ENCODE measurements around the gene TP53TG5.
"Not testable (repeated sequence)": the region's sequence is repeated elsewhere in the genome, so short reads cannot be mapped to it uniquely, and the experiment has no call there.

The TP53TG5 gene

DNA sequence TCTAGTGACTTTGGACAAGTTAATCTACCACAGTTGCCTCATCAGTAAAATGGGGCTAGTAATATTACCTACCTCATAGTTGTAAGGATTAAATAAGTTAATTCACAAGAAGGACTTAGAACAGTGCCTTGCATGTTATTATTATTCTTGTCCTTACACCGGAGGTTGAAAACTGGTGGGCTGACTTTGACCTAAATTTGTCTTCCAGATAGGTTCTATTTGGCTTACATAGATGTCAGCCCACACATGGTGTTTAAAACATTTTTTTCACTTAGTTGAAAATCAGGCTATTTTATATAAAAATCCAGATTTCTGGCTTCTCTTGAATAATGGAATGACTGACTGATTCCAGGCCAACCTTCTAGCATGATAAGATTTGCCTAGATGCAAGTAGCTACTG, 11.9 kb downstream of the TP53TG5 start:
- no peak for DNase-seq

DNA sequence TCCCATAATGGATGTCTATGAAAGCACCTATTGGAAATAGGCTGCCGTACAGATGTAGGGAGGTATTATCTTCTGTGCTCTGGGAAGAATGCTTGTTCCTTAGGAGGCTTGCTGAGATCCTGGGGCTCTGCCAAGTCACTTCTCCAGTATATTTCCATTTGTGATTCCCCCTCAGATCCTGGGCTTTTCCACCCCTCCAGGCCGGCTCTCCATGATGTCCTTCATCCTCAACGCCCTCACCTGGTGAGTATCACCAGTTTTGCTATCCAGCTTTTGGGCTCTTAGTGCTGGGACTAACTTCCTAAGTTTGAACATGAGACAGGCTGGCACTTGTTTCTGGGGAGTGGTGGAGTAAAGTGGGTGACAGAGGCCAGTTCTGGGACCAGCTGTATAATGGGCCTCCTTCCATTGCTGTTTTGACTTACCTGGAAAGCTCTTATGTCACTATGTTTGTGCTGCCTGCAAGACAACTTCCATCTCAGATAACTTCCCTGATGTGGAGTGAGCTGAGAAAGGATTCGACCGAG, 12.6 kb downstream of the TP53TG5 start:
- DNase-seq, result no peak

DNA sequence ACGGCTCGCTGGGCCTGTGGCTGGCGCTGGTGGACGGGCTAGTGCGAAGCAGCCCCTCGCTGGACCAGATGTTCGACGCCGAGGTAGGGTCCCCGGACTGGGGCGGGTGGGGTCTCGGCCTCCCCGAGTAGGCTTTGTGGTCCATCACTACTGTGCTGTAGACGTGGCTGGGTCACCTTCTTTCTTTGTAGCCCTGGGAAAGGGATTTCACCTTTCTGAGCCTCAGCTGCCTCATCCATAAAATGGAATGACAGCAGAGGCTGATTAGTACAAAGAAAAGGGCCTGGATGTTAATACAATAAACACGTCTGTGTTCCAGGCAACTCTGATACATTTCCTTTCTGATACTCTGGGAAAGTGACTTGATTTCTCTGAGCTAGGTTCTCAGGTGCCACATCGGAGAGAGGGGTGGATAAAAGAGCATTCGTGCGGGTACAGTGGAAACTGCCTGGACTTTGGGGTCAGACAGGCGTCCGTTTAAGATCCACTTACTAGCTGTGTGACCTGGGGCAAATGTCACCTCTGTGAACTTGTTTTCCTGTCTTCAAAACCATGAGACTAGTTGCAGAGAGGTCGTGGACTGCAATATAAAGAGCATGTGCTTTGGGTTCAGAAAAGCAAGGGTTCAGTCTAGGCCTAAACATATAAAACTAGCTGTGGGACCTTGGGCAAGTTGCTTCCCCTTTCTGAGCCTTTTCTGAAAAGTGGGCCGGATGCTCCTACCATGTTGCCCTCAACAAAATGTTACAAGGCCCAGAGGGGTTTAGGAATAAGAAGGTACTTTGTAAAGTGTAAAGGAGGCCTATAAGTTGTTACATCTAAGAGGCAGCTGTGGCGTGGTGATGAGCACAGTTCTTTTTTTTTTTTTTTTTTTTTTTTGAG, 14.3 kb downstream of the TP53TG5 start:
- no peak for DNase-seq

DNA sequence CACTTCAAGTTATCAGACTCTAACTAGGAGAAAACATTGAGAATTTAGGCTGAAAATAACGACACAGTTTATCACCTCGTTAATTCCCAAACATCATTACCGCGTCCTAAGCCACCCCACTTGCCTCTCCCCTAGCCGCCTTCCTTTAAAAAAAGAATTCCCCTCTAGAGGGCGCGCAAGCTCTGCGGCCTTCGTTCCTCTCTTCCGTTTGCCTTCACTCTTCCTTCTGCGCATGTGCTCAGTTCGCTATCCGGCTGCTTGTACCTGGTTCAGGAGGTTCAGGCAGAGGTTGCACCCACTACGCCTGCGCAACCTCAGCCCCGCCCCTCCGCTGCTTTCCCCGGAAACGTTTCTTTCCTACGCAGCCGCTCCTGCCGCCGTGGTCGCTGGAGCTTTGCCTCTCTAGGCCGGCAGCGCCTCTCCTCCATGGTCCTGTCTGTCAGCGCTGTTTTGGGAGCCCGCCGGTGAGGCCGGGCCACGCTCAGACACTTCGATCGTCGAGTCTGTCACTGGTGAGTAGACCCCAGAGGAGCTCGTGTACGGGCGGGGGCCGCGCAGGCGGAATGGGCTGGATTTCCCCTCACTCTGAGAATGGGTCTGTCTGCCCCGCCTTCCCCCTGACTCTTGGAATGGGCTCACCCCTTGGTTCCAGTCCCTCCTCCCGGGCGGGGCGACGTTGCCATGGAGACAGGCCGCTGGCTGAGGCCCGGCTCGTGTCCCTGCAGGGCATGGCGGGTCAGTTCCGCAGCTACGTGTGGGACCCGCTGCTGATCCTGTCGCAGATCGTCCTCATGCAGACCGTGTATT, 15.1 kb downstream of the TP53TG5 start, which contains the start of gene SYS1:
SYS1 (plus strand) TSS at position 353 of the 807 bp plus-strand sequence; CDS start at position 729, 376 bp downstream.
- DNase-seq, result peak; percentile 99

DNA sequence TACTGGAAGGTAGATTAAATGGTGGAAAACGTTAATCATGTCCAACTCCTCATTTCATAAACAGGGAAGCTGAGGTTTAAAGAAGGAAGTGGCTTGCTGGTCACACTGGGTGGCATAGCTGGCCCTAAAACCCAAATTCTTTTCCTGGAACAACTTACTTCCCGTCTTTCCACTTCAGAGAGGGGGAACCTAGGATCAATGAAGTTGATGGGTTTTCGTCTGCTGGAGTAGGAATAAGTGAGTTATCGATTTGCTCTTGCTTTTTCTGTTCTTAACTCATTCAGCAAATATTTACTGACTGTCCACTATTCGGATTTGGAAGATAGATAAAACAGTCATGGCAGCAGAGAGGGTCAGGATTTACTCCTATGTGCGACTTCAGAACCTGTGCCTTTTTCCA, 16.3 kb downstream of the TP53TG5 start:
- DNase-seq, result no peak

DNA sequence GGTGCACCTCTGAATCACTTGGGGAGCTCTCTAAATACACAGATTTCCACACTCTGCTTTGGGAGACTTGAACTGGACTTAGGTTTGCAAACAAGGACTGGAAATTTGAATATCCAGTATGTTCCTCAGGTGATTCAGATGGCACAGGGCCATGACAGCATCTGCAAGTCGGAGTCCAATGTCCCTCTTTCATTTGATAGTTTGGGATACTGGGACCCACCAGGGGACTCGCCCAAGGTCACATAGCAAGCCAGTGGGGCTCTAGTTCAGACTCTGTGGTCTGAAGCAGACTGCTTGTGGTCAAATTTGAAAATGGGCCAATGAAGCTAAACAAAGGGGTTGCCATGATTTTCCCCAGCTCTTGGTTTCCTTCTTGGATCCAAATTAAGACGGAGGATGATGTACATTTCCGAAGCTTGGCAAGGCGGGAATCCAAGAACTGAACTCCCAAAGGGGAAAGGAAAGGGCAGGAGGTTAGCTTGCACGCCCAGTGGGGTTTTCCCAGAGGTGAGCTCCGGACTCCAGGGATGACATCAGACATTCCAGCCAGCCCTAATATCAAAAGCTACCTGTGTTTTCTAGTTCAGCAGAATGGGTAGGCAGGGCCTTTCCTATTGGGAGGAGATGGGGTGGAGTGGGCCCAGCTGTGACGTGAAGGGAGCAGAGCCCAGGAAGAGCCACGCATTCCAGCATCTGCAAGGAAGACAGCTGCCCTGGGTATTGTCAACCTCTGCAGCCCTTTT, 18.5 kb downstream of the TP53TG5 start:
- no peak for DNase-seq

DNA sequence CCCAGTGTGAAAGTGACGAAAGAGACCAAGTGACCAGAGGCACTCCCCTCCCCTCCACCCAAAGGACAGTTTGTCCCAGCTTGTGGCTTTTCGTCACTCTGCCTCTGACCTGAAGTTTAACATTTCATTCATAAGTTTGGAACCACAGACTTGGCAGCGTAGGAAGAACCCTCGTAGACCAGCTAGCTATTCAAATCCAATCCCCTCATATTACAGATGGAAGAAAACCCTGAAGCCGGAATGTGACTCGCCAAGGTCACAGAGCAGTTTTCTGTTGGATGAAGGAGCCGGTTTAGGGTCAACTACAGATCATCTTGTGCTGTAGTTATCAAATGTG, 19.1 kb downstream of the TP53TG5 start:
- DNase-seq, result peak; percentile 45

DNA sequence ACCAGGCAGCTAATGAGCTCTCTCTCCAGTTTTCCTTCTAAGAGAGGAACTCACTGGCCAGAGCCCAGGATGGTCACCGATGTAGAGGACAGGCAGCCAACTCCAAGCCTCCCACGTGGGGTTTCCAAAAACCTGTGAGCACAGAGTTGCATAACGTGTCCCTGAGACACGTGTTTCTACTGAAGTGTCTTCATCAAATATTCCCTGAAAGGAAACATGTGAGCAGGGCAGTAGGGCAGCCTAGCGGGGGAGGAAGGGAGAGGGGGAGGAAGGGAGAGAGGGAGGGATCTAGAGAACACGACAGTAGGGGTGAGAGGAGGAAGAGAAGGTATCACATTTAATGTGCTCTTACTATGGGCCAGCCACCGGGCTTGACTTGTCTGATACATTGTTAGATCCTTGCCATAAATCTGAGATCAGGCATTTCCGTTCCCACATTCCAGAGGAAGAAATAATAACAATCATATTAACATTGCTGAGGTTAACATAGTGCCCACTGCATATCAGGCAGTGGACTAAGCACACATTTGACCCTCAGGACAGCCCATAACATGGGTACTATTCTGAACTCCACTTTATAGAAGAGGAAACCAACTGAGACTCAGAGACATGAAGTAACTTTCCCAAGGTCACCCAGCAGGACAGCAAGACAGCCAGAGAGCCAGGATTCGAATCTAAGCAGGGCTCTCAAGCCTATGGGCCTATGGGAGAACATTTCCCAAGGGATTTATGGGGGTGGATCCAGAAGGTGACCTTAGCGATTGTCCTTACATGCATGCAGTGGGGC, 19.6 kb downstream of the TP53TG5 start:
- DNase-seq, result peak; percentile 64

DNA sequence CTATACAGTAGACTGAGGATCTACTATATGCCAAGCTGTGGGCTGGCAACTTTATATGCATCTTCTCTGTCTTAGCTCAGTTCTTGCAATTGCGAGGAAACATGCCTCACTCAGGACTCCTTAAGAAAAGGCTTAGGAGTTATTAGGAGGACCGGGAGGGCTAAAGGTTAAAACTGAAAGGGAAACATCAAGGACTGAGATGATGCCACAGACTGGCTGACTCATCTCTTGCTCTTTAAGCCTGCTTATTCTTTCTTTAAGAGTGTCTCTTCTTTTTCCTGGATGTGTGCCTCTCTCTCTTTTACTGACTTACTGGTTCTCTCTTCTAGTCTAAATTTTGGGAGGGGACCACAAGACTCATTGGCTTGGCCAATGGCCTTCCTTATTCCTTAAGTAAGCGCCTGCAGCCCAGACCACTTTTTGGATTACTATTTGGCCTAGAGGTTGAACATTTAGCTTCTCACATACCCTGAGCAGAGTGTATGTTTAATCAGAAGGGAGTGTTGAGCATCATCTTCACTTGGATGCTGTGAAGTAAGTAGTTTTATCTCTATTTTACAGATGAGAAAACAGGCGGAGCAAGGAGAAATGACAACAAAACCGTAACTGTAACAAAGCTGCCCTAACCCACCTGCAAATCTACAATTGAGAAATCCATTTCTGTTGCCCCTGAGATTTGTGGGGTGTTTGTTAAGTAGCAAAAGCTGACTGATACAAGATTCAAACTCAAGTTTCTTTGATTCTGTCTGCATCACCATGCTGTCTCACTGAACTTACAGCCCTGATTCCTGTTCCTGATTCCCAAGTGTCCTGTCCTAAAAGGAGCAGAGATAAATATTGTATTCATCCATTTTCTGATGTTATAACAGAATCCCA, 22.7 kb downstream of the TP53TG5 start:
- DNase-seq, result no peak

DNA sequence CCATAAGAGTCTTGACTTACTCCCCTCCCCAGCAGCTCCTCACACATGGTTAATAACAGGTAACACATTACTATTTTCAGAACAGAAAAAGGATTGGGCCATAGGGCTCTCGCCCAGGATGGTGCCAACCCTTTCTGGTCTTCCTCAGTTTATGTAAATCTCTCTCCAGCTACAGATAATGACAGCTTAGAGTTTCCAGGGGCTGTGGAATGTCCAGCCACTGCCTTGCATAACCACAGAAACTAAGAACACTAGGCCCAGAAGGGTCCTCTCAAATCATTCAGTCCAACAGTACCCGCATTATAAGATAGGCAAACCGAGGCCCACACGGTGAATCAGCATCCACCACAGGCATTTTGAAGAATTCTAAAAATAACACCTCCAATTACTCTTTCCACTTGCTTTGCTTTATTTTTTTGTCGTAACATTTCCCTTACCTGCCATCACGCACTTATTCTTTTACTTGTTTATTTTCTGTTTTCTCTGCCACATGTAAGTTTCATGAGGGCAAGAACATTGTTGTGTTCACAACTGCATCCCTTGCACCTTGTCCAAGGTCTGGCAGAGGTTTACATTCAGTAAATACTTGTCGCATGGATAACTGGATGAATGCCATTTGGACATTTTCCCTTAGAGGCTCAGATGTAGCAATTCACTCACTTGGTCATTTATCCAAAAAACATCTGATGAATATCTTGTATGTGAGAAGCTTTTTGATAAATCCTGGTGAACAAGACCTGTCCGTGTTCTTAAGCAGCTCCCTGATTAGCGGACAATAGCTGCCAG, 23.5 kb downstream of the TP53TG5 start:
- DNase-seq, result no peak

DNA sequence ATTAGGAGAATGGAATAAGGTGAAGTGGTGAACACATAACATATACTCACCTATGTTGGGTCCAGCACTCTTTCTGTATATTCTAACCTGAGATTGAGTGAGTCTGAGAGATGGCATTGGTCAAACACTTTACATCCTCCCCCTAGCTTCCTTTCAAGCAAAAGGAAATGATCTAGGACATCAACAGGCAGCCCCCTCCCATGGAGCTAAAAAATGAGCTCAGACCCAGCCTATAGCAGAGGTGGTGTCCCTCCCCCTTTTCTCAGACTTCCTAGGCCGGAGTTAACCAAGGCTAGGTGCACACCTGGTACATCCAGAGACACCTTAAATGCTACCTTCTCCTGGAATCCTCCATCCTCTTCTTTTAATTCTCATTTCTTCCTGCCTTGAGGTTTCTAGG, 24.4 kb downstream of the TP53TG5 start:
- DNase-seq, result no peak

DNA sequence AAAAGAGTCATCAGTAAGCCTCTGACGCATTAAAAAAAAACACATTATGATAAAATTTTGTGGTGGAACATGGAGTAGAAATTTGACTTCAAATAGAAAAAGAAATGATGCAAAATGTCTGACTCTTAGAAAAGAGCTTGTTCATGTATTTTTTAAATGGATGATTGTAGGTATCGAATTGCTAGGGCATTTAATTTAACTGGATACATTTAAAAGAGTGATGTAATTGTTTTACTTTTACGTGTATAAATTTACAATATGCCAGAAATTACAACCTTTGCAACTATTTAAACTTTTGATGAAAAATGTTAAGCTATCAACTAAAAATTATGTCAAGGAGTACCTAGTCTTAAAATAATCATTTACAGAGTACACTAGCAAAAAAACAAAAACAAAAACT, 25.4 kb downstream of the TP53TG5 start:
- DNase-seq, result no peak

DNA sequence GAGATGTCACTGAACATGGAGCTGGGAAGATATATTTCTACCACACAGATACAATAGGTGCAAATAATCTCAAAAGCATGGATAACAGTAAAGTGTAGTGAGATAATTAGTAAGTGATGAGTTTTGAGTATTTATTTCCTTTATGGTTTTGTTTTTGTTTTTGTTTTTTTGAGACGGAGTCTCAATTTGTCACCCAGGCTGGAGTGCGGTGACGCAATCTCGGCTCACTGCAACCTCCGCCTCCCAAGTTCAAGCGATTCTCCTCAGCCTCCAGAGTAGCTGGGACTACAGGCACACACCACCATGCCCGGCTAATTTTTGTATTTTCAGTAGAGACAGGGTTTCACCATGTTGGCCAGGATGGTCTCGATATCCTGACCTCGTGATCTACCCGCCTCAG, 27.3 kb downstream of the TP53TG5 start:
- not testable (repeated sequence) for DNase-seq

DNA sequence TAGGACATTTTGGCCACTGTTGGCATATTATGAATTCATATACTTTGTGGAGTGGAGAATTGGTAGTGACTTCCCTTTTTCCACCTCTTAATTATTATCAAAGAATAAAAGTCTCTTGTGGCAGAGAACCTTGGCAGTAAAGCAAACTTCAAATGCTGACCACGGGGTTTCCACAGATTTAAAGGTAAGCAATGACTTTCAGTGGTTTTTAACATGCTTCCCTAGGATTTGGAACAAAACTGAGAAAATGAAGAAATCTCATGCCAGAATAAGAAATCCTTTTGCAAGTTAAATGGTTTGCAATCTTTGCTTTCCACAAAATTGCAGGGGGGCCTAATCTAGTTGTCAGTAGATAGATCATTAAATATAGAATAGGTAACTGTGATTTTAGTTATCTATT, 27.9 kb downstream of the TP53TG5 start:
- no peak for DNase-seq

DNA sequence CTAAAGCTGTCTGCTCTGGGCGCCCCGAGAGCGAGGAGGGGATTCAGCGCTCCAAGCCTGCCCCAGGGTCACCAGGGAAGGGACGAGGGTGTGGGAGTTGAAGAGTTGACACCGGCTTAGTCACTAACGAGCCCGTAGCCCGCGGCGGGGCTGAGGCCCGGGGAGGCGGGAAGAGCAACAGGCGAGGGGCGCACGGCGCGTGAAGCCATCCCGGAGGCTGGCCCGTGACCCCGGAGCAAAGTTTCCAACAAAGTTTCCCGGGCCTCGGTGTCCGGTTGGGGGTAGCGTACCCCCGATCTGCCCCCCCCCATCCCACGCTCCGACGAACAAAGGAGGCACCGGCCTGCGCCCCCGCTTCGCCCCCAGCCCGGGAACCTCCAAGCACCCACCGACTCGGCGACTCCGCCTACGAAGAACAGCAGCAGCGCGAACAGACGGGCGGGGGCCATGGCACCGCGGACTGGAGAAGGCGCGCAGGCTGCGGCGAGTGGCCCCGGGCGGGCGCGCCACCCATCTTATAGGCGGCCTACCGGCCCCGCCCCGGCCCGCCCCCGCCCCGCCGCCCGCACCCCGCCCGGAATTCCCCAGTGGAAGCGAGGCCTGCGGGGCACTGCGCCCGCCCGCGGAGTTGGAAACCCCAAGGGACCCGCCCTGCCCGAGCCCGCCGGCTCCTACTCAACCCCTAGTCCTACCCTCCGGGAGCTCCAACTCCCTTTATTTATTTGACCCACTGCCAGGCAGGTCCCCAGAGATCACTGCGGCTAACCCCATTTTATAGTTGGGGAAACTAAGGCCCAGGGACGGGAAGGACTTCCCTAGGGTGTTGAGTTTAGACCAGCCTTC, 30.0 kb downstream of the TP53TG5 start, which contains the start of gene SDC4:
SDC4 (minus strand) TSS at position 489 of the 843 bp plus-strand sequence; CDS start at position 449, 40 bp downstream.
- peak; percentile 65 for DNase-seq

DNA sequence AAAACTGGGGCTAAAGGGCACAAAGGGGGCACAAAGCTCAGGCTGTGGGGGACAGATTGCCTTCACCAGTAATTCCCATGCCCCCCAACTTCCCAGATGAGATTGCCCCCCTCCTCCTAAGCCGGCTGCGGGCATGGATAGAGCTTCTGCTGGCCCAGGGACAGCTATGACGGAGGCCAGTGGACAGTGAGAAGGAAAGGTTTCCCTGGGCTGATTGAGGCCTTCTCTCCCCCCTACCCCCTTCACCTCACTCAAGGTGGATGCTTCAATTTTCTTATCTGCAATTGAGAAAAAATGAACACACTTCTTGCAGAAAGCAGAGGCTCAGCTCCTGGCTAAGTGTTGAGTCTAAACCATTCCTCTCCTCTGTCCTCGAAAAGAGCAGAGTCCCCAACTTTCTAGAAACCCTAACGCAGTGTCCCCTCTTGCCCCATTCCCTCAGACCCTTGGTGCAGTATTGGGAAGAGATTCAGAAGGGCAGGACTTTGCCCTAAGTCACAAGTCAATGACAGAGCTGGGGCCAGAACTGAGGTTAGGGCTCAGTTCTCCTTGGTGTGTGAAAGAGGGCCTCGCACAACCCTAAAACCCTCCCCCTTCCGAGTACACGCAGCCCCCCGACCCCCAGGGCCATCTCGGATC, 30.7 kb downstream of the TP53TG5 start:
- no peak for DNase-seq

DNA sequence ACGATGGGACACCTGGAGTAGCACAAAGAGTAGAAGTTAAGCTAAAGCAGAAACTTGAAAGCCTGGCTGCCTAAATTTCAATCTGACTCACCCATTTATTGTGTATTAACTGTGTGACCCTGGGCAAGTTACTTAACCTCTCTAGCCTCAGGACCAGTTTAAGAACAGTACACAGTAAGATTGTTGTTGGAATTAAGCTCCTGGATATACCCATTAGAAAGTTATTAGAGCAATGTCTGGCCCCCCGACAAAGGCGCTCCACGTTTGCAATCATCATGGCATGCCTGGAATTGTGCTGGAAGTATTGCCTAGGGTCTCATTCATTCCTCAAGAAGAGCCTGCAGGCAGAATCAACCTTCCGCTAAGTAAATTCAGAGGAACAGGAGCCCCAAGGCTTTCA, 31.3 kb downstream of the TP53TG5 start:
- no peak for DNase-seq

DNA sequence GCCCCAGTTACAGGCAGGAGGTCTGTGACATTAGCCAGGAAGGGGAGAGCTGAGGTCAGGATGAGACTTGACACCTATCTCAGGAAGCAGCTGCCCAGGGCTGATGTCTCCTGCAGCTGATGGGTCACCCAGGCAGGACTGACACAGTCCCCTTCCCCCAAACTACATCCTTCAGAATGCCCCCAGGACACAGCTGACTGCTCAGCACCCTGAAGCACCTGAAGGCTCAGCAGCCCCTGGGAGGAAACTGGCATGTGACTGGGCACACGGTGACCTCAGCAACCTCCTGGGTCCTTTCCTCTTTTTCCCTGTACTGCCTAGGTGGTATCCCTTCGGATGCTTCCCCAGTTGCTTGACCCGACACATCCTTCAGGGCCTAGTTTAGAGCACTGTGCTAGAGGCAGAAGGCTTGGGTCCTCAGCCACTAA, 31.8 kb downstream of the TP53TG5 start:
- DNase-seq, result no peak
